Testis (tissue), 3 donors: ENCODE results near the gene CHN2. TPM values are rescaled to one million over a fixed set of nuclear protein-coding genes. Genes with fewer than 3 reads are reported as not detected.

Source experiments
- DNase-seq: peaks from one replicate; pipeline ENCODE4 v3.0.0-alpha.2; 2019
- H3K27ac ChIP-seq, 2 donors: fragments of 200-600 bp; sonication (generic); one replicate each; pipeline ENCODE4 v1.5.1; 2019
- H3K27me3 ChIP-seq: fragments of 200-600 bp; sonication (generic); one replicate; pipeline ENCODE4 v1.5.1; 2019
- H3K36me3 ChIP-seq: fragments of 200-600 bp; sonication (generic); one replicate; pipeline ENCODE4 v1.5.1; 2017; ENCODE audit warnings: low read depth; ENCODE audit errors: missing control alignments
- H3K4me1 ChIP-seq: fragments of 200-600 bp; sonication (generic); one replicate; pipeline ENCODE4 v1.5.1; 2019
- H3K4me3 ChIP-seq, 2 donors: fragments of 200-600 bp; sonication (generic); one replicate each; pipeline ENCODE4 v1.5.1; 2017 to 2019
- H3K9me3 ChIP-seq: fragments of 200-600 bp; sonication (generic); one replicate; pipeline ENCODE4 v1.5.1; 2017
- POLR2A ChIP-seq: fragments of 450-650 bp; IDR thresholded peaks from one replicate; pipeline ENCODE4 v1.6.1; 2017; ENCODE audit warnings: antibody characterized with exemption, mild to moderate bottlenecking, moderate library complexity
- WGBS, 2 donors: methylation state at CpG; one replicate each; pipeline ENCODE4 v1.1.5; 2018; 5-methylcytosine and 5-hydroxymethylcytosine counted together
- intact Hi-C: fragments of 100-400 bp; cut with DNase I; formaldehyde crosslinking; loops from one replicate; pipeline ENCODE4 v1.15.1; 2023; ENCODE audit warnings: low total_unique reads
- polyA plus RNA-seq: library from polyadenylated mRNA; stranded (reverse); fragments of 350-450 nt; fragmentation: Illumina TruSeq; extraction: RNeasy Lipid Tissue Mini Kit (QIAGEN cat#74804); gene quantifications from one replicate; pipeline ENCODE4 v1.2.3, GENCODE V29; 2014; ENCODE audit warnings: low read depth, low replicate concordance; ENCODE audit not compliant: insufficient read depth
- total RNA-seq, 2 donors: library from RNA; depleted of rRNA; stranded (reverse); fragments of >200 nt; gene quantifications; one replicate each; pipeline ENCODE4 v1.2.3, GENCODE V29; 2016
- TF ChIP-seq, protein P1 (sequence below), 3 experiments: fragments of 450-650 bp in 2 of 3; fragments of 200-600 bp in 1 of 3; sonication (generic) in 1 of 3; IDR thresholded peaks; one replicate each; pipeline ENCODE4 v1.5.1; 2016 to 2019; ENCODE audit warnings: antibody characterized with exemption in 3 of 3, mild to moderate bottlenecking in 2 of 3, moderate library complexity in 1 of 3

Gene CHN2
- total and polyA plus RNA-seq, 3 donors from 2014 or later, result 8.6 to 27.4 (median 15.1) TPM

DNA sequence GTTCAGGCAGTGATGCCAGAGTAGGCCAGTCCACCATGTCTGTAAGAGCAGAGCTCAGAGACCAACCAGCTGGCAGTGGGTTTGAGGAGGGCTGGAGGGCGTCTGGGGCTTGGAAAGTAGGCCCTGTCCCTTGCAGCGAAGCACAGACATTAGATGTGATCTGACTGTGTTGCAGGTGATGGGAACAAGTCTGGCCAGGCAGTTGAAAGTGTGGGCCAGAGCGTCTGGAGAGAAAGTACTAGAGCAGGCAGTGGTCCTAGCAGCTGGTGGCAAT, 53.3 kb downstream of the CHN2 start:
- Histone ChIP-seq H3K27ac (no peak overlapping the region), H3K9me3 (no peaks in the 10 kb centered on the region), H3K36me3 (no peaks in the 10 kb centered on the region), H3K4me1 (peaks cover 9% of the 10 kb centered on the region), H3K27me3 (no peaks in the 10 kb centered on the region), H3K4me3 (no peak overlapping the region)
- WGBS, 2 donors, result 87 to 93% methylated on average over 3 of the region's 3 CpGs
- no peak for TF ChIP-seq POLR2A
- TF ChIP-seq, protein P1, sequence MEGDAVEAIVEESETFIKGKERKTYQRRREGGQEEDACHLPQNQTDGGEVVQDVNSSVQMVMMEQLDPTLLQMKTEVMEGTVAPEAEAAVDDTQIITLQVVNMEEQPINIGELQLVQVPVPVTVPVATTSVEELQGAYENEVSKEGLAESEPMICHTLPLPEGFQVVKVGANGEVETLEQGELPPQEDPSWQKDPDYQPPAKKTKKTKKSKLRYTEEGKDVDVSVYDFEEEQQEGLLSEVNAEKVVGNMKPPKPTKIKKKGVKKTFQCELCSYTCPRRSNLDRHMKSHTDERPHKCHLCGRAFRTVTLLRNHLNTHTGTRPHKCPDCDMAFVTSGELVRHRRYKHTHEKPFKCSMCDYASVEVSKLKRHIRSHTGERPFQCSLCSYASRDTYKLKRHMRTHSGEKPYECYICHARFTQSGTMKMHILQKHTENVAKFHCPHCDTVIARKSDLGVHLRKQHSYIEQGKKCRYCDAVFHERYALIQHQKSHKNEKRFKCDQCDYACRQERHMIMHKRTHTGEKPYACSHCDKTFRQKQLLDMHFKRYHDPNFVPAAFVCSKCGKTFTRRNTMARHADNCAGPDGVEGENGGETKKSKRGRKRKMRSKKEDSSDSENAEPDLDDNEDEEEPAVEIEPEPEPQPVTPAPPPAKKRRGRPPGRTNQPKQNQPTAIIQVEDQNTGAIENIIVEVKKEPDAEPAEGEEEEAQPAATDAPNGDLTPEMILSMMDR (IDR thresholded peaks at IDR 0.05), result no peak
- no peak for DNase-seq
- intact Hi-C loops, result no loop called here

DNA sequence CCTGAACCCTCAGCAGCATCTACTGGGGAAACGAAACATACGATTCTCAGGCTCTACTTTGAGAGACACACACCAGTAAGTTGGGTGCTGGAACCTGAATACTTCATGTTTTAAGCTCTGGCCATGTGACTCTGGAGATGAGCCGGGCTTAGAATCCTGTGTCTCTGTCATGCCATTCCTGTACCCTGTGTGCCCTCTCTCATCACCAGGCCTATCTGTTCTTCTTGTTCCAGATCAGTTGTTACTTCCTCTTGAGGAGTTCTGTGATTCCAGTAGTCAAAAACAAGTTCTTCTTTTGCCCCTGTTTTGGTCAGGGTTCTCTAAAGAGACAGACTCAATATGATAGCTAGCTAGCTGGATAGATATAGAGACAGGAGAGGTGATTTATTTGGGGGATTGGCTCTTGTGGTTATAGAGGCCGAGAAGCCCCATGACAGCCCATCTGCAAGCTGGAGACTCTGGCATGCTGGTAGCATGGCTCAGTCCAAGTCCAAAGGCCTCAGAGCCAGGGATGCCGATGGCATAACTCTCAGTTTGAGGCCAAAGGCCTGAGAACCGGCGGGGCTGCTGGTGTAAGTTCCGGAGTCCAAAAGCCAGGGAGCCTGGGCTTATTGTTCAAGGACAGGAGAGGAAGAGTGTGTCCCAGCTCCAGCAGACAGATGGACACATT, 54.3 kb downstream of the CHN2 start:
- no peak overlapping the region for H3K4me3 ChIP-seq
- DNase-seq, result no peak
- no peaks in the 10 kb centered on the region for H3K27me3 ChIP-seq
- TF ChIP-seq POLR2A, result no peak
- TF ChIP-seq, protein P1 (IDR thresholded peaks at IDR 0.05), result no peak
- H3K9me3 ChIP-seq, result no peaks in the 10 kb centered on the region
- peaks cover 9% of the 10 kb centered on the region for H3K4me1 ChIP-seq
- no peak overlapping the region for H3K27ac ChIP-seq
- WGBS, 2 donors, result 77 to 79% methylated on average over 8 of the region's 8 CpGs
- intact Hi-C loops, result no loop called here
- no peaks in the 10 kb centered on the region for H3K36me3 ChIP-seq

DNA sequence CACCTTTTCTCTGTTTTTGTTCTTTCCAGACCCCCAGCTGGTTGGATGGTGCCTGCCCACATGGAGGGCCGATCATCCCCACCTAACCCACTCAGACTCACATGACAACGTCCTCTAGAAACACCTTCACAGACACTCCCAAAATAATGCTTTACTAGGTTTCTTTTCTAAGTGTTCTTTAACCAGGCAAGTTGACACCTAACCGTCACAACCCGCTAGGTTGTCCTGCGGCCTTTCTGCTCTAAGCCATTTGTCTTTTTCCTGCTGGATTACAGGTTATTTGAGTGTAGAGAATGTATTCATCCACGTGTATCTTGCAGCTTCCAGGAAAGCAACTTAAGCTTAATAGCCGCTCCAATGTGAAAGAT, 54.8 kb downstream of the CHN2 start:
- Histone ChIP-seq H3K9me3 (no peaks in the 10 kb centered on the region), H3K4me1 (peaks cover 9% of the 10 kb centered on the region), H3K4me3 (no peak overlapping the region), H3K27ac (no peak overlapping the region), H3K36me3 (no peaks in the 10 kb centered on the region), H3K27me3 (no peaks in the 10 kb centered on the region)
- 89 to 90% methylated on average over 7 of the region's 7 CpGs for WGBS, 2 donors
- no peak for DNase-seq
- intact Hi-C loops, result no loop called here
- no peak for TF ChIP-seq POLR2A
- TF ChIP-seq, protein P1 (IDR thresholded peaks at IDR 0.05), result no peak

DNA sequence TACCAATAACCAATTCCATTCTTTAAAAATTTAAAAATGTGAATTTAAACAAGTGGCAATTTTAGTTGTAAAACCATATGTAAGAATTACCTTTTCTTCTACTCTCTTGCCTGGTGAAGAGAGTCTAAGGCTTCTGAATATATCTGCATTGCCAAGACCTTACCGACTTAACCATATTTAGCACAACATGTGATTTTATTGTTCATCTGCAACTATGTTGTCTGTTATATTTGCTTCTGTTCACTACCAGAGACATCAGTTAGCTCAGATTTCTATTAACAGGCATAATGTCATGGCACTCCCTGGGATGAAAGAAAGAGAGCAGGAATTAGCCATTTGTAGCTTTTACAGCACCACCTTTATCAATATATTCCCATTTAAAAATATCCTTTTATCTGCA, 55.3 kb downstream of the CHN2 start:
- Histone ChIP-seq H3K36me3 (no peaks in the 10 kb centered on the region), H3K9me3 (no peaks in the 10 kb centered on the region), H3K27me3 (no peaks in the 10 kb centered on the region), H3K4me3 (no peak overlapping the region), H3K27ac (no peak overlapping the region), H3K4me1 (peaks cover 9% of the 10 kb centered on the region)
- WGBS, 2 donors, result 75 to 85% methylated on average over 1 of the region's 1 CpG
- intact Hi-C loops, result no loop called here
- no peak for DNase-seq
- TF ChIP-seq, protein P1 (IDR thresholded peaks at IDR 0.05), result no peak
- no peak for TF ChIP-seq POLR2A

DNA sequence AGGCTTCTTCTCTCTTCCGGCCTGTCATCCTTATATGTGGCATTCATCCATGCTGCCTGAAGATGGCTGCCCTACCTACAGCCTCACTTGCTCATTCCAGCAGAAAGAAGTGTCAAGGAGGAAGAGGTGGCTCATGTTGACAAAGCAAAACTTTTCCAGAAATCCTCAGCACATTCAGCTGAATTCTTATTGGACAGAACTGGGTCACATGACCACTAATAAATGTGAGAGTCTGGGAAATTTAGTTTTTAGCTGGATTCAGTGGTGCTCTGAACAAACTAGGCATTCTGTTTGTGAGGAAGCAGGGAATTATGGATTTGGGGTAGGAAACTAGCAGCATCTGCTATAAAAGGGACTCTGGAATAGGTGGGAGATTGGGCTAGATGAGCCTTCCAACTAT, 58.6 kb downstream of the CHN2 start:
- WGBS, 2 donors, result 88 to 95% methylated on average over 1 of the region's 1 CpG
- H3K4me1 ChIP-seq, result peaks cover 4% of the 10 kb centered on the region
- intact Hi-C loops, result no loop called here
- no peaks in the 10 kb centered on the region for H3K36me3 ChIP-seq
- H3K27me3 ChIP-seq, result no peaks in the 10 kb centered on the region
- no peak for DNase-seq
- H3K27ac ChIP-seq, result no peak overlapping the region
- TF ChIP-seq POLR2A, result no peak
- TF ChIP-seq, protein P1 (IDR thresholded peaks at IDR 0.05), result no peak
- H3K4me3 ChIP-seq, result no peak overlapping the region
- H3K9me3 ChIP-seq, result no peaks in the 10 kb centered on the region
